H9 (cell line): ENCODE measurements around the gene EPHA2. TPM values are rescaled to one million over a fixed set of nuclear protein-coding genes. Genes with fewer than 3 reads are reported as not detected.

Source experiments
- DNase-seq: peaks from one replicate; pipeline ENCODE4 v3.0.0-alpha.2; 2017
- H2AFZ ChIP-seq: one replicate; pipeline ENCODE4 v1.6.1; 2013; ENCODE audit warnings: mild to moderate bottlenecking, low read length, control low read depth, moderate library complexity
- H2AK5ac ChIP-seq: 2 replicates; pipeline ENCODE4 v1.6.1; 2013; ENCODE audit warnings: low read length, control low read depth, mixed read lengths; ENCODE audit not compliant: insufficient read length
- H2BK120ac ChIP-seq: one replicate; pipeline ENCODE4 v1.6.1; 2013; ENCODE audit warnings: low read depth, mild to moderate bottlenecking, low read length, control low read depth, inconsistent platforms; ENCODE audit not compliant: poor library complexity, severe bottlenecking
- H2BK12ac ChIP-seq: 2 replicates; pipeline ENCODE4 v1.6.1; 2013; ENCODE audit warnings: low read length, control low read depth, mixed read lengths, low read depth; ENCODE audit not compliant: insufficient read length
- H2BK15ac ChIP-seq: 2 replicates; pipeline ENCODE4 v1.6.1; 2013; ENCODE audit warnings: low read depth, low read length, control low read depth
- H2BK20ac ChIP-seq: one replicate; pipeline ENCODE4 v1.6.1; 2013; ENCODE audit warnings: low read depth, mild to moderate bottlenecking, low read length, control low read depth, inconsistent platforms; ENCODE audit not compliant: poor library complexity, severe bottlenecking
- H2BK5ac ChIP-seq: 2 replicates; pipeline ENCODE4 v1.6.1; 2013; ENCODE audit warnings: low read length, control low read depth, mixed read lengths; ENCODE audit not compliant: insufficient read length
- H3K14ac ChIP-seq: 2 replicates; pipeline ENCODE4 v1.6.1; 2013; ENCODE audit warnings: low read length, control low read depth; ENCODE audit not compliant: insufficient read depth
- H3K18ac ChIP-seq: 2 replicates; pipeline ENCODE4 v1.6.1; 2013; ENCODE audit warnings: low read depth, mild to moderate bottlenecking, mixed read lengths, low read length, control low read depth; ENCODE audit not compliant: insufficient read length
- H3K23ac ChIP-seq: 2 replicates; pipeline ENCODE4 v1.6.1; 2013; ENCODE audit warnings: low read length, control low read depth, mixed read lengths, low read depth; ENCODE audit not compliant: insufficient read length
- H3K23me2 ChIP-seq: 2 replicates; pipeline ENCODE4 v1.6.1; 2013; ENCODE audit warnings: low read depth, mild to moderate bottlenecking, mixed read lengths, low read length, control low read depth; ENCODE audit not compliant: insufficient read length, poor library complexity, severe bottlenecking
- H3K27ac ChIP-seq: 2 replicates; pipeline ENCODE4 v1.5.1; 2013; ENCODE audit warnings: low read length, control low read depth, mixed read lengths, low read depth; ENCODE audit not compliant: insufficient read length
- H3K27me3 ChIP-seq: 2 replicates; pipeline ENCODE4 v1.6.1; 2013; ENCODE audit warnings: low read length, control low read depth, inconsistent platforms; ENCODE audit not compliant: insufficient read depth
- H3K4ac ChIP-seq: 2 replicates; pipeline ENCODE4 v1.6.1; 2013; ENCODE audit warnings: low read depth, mild to moderate bottlenecking, control low read depth, inconsistent platforms, low read length, moderate library complexity
- H3K4me1 ChIP-seq: 2 replicates; pipeline ENCODE4 v1.6.1; 2013; ENCODE audit warnings: low read length, control low read depth, inconsistent platforms; ENCODE audit not compliant: insufficient read depth
- H3K4me2 ChIP-seq: 2 replicates; pipeline ENCODE4 v1.6.1; 2013; ENCODE audit warnings: low read length, control low read depth, mixed read lengths; ENCODE audit not compliant: insufficient read length, insufficient read depth
- H3K56ac ChIP-seq: 2 replicates; pipeline ENCODE4 v1.6.1; 2013; ENCODE audit warnings: low read depth, mild to moderate bottlenecking, mixed read lengths, low read length, control low read depth; ENCODE audit not compliant: insufficient read length
- H3K79me1 ChIP-seq: 2 replicates; pipeline ENCODE4 v1.6.1; 2013; ENCODE audit warnings: low read depth, mild to moderate bottlenecking, moderate library complexity, low read length, control low read depth, inconsistent platforms; ENCODE audit not compliant: insufficient read depth, poor library complexity, severe bottlenecking
- H3K79me2 ChIP-seq: 2 replicates; pipeline ENCODE4 v1.6.1; 2013; ENCODE audit warnings: low read length, control low read depth, inconsistent platforms; ENCODE audit not compliant: insufficient read depth
- H3K9ac ChIP-seq: 2 replicates; pipeline ENCODE4 v1.6.1; 2013; ENCODE audit warnings: low read length, control low read depth, mixed read lengths; ENCODE audit not compliant: insufficient read length; ENCODE audit errors: extremely low read depth
- H3K9me3 ChIP-seq: one replicate; pipeline ENCODE4 v1.6.1; 2013; ENCODE audit warnings: low read depth, low read length, inconsistent platforms; ENCODE audit not compliant: control insufficient read depth
- H3T11ph ChIP-seq: one replicate; pipeline ENCODE4 v1.6.1; 2013; ENCODE audit warnings: mild to moderate bottlenecking, low read length, control low read depth, inconsistent platforms
- H4K20me1 ChIP-seq: one replicate; pipeline ENCODE4 v1.6.1; 2013; ENCODE audit not compliant: control insufficient read depth, insufficient read length, insufficient read depth
- H4K5ac ChIP-seq: 2 replicates; pipeline ENCODE4 v1.6.1; 2013; ENCODE audit warnings: low read depth, mild to moderate bottlenecking, mixed read lengths, low read length, control low read depth; ENCODE audit not compliant: insufficient read length
- H4K8ac ChIP-seq: replicated peaks from 2 replicates; pipeline ENCODE4 v1.6.1; 2013; ENCODE audit warnings: low read length, control low read depth, mixed read lengths, low read depth; ENCODE audit not compliant: insufficient read length
- H4K91ac ChIP-seq: 2 replicates; pipeline ENCODE4 v1.6.1; 2013; ENCODE audit warnings: low read depth, mild to moderate bottlenecking, moderate library complexity, mixed read lengths, low read length, control low read depth; ENCODE audit not compliant: insufficient read length
- H3K27ac Mint-ChIP-seq, 3 experiments: 2 replicates in 2 of 3; 3 replicates in 1 of 3; pipeline ENCODE4 v1.8.0; 2020 to 2021; ENCODE audit warnings: mixed read lengths in 3 of 3, mild to moderate bottlenecking in 1 of 3, moderate library complexity in 1 of 3
- H3K27me3 Mint-ChIP-seq: 2 replicates; pipeline ENCODE4 v1.8.0; 2021; ENCODE audit warnings: low read depth, mild to moderate bottlenecking, moderate library complexity, mixed read lengths
- H3K36me3 Mint-ChIP-seq, 3 experiments: 2 replicates in 2 of 3; 3 replicates in 1 of 3; pipeline ENCODE4 v1.8.0; 2020 to 2021; ENCODE audit warnings: low read depth in 3 of 3, mixed read lengths in 3 of 3; ENCODE audit not compliant: insufficient read depth in 1 of 3
- H3K4me1 Mint-ChIP-seq, 2 experiments: 2 replicates each; pipeline ENCODE4 v1.8.0; 2020; ENCODE audit warnings: mixed read lengths in 2 of 2
- H3K4me3 Mint-ChIP-seq, 2 experiments: 2 replicates in 1 of 2; 3 replicates in 1 of 2; pipeline ENCODE4 v1.8.0; 2020 to 2021; ENCODE audit warnings: mild to moderate bottlenecking in 2 of 2, mixed read lengths in 2 of 2, moderate library complexity in 1 of 2
- H3K9me3 Mint-ChIP-seq, 2 experiments: 2 replicates in 1 of 2; 3 replicates in 1 of 2; pipeline ENCODE4 v1.8.0; 2020; ENCODE audit warnings: mild to moderate bottlenecking in 2 of 2, mixed read lengths in 2 of 2, moderate library complexity in 1 of 2
- CTCF ChIP-seq: fragments of 200-600 bp; sonication (generic); conservative IDR thresholded peaks from 3 replicates; pipeline ENCODE4 v1.8.0; 2021; ENCODE audit warnings: antibody characterized with exemption, mild to moderate bottlenecking
- WGBS: extraction: QIAGEN DNeasy Blood & Tissue Kit; methylation state at CpG from one replicate; pipeline ENCODE4 v1.1.7; 2013; ENCODE audit warnings: missing lambda C conversion rate, low lambda C conversion rate, mixed read lengths; ENCODE audit not compliant: insufficient read length; ENCODE audit errors: extremely low coverage; 5-methylcytosine and 5-hydroxymethylcytosine counted together
- total RNA-seq: library from RNA; stranded (reverse); gene quantifications from 2 replicates; pipeline ENCODE4 v1.2.1, GENCODE V29; 2021

The EPHA2 gene
- total RNA-seq, 1 experiment from 2014 or later, result 33.1 TPM

DNA sequence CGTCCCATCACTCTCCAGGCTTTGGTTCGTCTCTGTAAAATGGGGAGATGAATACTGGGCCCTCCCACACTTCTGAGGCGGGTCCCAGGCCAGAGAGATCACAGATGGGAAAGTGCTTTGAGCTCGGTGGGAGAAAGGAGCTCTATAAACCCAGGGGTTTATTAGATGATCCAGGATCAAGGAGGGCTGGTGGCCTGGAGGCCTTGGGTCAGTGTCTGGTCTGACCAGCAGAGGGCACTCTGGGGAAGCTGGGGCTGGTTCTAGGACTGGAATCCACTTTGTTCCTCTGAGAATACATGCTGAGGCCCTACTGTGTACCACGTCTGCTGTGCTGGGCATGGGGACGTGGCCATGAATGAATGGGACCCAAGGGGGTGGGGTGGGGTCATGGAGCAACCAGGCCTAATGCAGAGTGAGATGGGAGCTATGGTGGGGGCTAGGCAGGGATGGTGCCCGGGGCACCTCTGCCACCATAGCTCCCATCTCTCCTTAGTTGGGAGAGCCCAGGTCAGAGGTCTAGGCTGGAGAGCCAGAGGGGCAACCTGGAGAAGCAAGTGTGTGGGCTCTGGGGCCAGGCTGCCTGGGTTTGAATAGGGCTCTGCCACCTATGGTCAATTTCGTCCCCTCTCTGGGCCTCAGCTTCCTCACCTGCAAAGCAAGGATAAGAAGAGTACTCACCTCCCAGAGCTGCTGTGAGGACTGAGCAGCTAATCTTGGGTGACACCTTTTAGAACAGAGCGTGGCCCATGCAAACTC is 73.4 kb downstream of the EPHA2 start:
- Histone ChIP-seq H3K4ac (no peak overlapping the region), H3T11ph (no peak overlapping the region), H3K9me3 (no peaks in the 10 kb centered on the region), H2BK5ac (no peak overlapping the region), H3K27ac (no peak overlapping the region), H3K23ac (no peak overlapping the region), H2BK12ac (no peak overlapping the region), H2AFZ (no peak overlapping the region), H3K79me1 (no peaks in the 10 kb centered on the region), H3K79me2 (no peaks in the 10 kb centered on the region), H3K56ac (no peak overlapping the region), H3K27me3 (no peaks in the 10 kb centered on the region), H4K20me1 (no peaks in the 10 kb centered on the region), H3K4me2 (no peak overlapping the region), H4K5ac (no peak overlapping the region), H3K23me2 (no peaks in the 10 kb centered on the region), H3K18ac (no peak overlapping the region), H4K91ac (no peak overlapping the region), H3K14ac (no peak overlapping the region; the same call in 1 of the 2 replicates), H3K4me1 (no peaks in the 10 kb centered on the region), H2BK20ac (no peak overlapping the region), H4K8ac (no peak overlapping the region), H2AK5ac (no peak overlapping the region), H3K9ac (no peak overlapping the region), H2BK120ac (no peak overlapping the region), H2BK15ac (no peak overlapping the region)
- H3K36me3 Mint-ChIP-seq, result no peaks in the 10 kb centered on the region
- peaks cover 7% of the 10 kb centered on the region for H3K27me3 Mint-ChIP-seq
- peak; percentile 83 for DNase-seq
- no peaks in the 10 kb centered on the region; a peak in 1 of 5 replicates for H3K9me3 Mint-ChIP-seq
- H3K4me3 Mint-ChIP-seq, result no peak overlapping the region
- WGBS, result no CpG with 5 or more reads among the region's 9 CpGs
- TF ChIP-seq CTCF, result peak; percentile 95
- H3K4me1 Mint-ChIP-seq, result peaks cover 9% of the 10 kb centered on the region in 2 experiments; a peak in 3 of 4 replicates
- peak overlapping the region in 2 of 3 experiments; percentile 53 to 66; a peak in 2 of 7 replicates for H3K27ac Mint-ChIP-seq
